ENCODE results near the gene MARCHF11.

The MARCHF11 gene

GRCh38 chr5:16152601-16153568 is 26.7 kb downstream of the MARCHF11 start:
- H3K27ac ChIP-seq (ENCODE audit: low read depth in 2 of 2, low read length in 2 of 2): no peak overlapping the region
- H3K9me3 ChIP-seq (ENCODE audit: control insufficient read depth in 2 of 2, low read length in 2 of 2): no peaks in the 10 kb centered on the region
- no peaks in the 10 kb centered on the region for H3K27me3 ChIP-seq (ENCODE audit: control insufficient read depth in 2 of 2, insufficient read depth in 2 of 2, low read length in 2 of 2)
- H3K9ac ChIP-seq (ENCODE audit: low read depth in 1 of 2, low read length in 2 of 2): no peak overlapping the region
- no peaks in the 10 kb centered on the region for H3K4me1 ChIP-seq (ENCODE audit: control insufficient read depth in 2 of 2, insufficient read depth in 2 of 2, low read length in 2 of 2)
- H3K36me3 ChIP-seq (ENCODE audit: control insufficient read depth in 2 of 2, insufficient read depth in 2 of 2, low read length in 2 of 2): no peaks in the 10 kb centered on the region
- H3K4me3 ChIP-seq (ENCODE audit: low read length in 2 of 2): no peak overlapping the region

GRCh38 chr5:16149621-16150020 is 30.0 kb downstream of the MARCHF11 start:
- no peaks in the 10 kb centered on the region for H3K27me3 ChIP-seq (ENCODE audit: control insufficient read depth in 2 of 2, insufficient read depth in 2 of 2, low read length in 2 of 2)
- H3K36me3 ChIP-seq (ENCODE audit: control insufficient read depth in 2 of 2, insufficient read depth in 2 of 2, low read length in 2 of 2): no peaks in the 10 kb centered on the region
- no peak overlapping the region for H3K27ac ChIP-seq (ENCODE audit: low read depth in 2 of 2, low read length in 2 of 2)
- H3K9ac ChIP-seq (ENCODE audit: low read depth in 1 of 2, low read length in 2 of 2): no peak overlapping the region
- no peaks in the 10 kb centered on the region for H3K4me1 ChIP-seq (ENCODE audit: control insufficient read depth in 2 of 2, insufficient read depth in 2 of 2, low read length in 2 of 2)
- no peak overlapping the region for H3K4me3 ChIP-seq (ENCODE audit: low read length in 2 of 2)
- no peaks in the 10 kb centered on the region for H3K9me3 ChIP-seq (ENCODE audit: control insufficient read depth in 2 of 2, low read length in 2 of 2)

DNA sequence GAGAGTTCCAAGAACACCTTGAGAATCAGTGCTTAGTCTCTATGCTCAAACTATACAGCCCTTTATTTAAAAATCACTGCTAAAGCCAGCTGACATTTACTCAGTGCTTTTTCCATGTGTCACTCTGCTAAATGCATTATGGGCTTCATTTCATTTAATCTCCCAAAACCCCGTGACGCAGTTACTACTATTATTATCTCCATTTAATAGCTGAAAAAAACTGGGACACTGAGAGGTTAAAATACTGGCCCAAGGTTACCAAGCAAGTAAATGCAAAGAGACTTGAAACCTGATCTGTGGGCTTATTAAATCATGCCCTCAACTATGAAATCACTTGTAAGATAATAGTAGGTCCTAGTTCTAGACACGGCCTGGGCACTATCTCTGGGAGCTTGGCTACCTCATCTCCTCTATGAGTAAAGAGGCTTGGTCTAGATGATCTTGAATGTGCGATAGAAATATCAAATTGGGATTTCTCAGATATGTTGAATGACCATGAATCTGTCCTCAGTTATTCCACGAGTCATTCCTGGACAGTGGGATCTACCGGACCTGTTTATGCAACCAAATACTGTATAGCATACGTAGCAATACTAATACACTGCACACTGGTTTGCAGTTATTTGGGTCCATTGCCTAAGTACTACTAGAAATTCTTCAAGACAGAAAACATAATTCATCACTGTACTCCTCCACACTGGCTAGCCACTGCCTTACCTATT is 32.3 kb downstream of the MARCHF11 start:
- no peaks in the 10 kb centered on the region for H3K27me3 ChIP-seq (ENCODE audit: control insufficient read depth in 2 of 2, insufficient read depth in 2 of 2, low read length in 2 of 2)
- H3K4me3 ChIP-seq (ENCODE audit: low read length in 2 of 2): no peak overlapping the region
- no peaks in the 10 kb centered on the region for H3K36me3 ChIP-seq (ENCODE audit: control insufficient read depth in 2 of 2, insufficient read depth in 2 of 2, low read length in 2 of 2)
- H3K4me1 ChIP-seq (ENCODE audit: control insufficient read depth in 2 of 2, insufficient read depth in 2 of 2, low read length in 2 of 2): no peaks in the 10 kb centered on the region
- H3K9ac ChIP-seq (ENCODE audit: low read depth in 1 of 2, low read length in 2 of 2): no peak overlapping the region
- no peaks in the 10 kb centered on the region for H3K9me3 ChIP-seq (ENCODE audit: control insufficient read depth in 2 of 2, low read length in 2 of 2)
- H3K27ac ChIP-seq (ENCODE audit: low read depth in 2 of 2, low read length in 2 of 2): no peak overlapping the region

DNA sequence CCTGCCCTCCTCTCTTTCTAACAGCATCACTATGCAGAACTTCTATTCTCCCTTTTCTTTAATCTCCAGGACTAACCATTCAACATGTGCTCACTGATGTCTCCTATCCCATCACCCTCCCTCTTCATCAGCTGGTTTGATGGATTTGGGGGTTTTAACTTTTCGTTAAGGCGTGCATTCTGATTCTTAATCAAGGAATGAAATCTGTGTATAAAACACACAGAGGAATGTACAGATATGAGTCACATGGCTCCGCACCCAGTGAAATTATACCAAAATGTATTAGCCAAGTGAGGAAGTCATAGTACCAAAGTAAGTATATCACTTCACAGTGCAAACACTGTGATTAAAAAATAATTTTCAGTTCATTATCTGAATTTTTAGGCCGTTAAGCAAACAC is 35.2 kb downstream of the MARCHF11 start:
- Histone ChIP-seq H3K4me1 (ENCODE audit: control insufficient read depth in 2 of 2, insufficient read depth in 2 of 2, low read length in 2 of 2) (no peaks in the 10 kb centered on the region), H3K36me3 (ENCODE audit: control insufficient read depth in 2 of 2, insufficient read depth in 2 of 2, low read length in 2 of 2) (no peaks in the 10 kb centered on the region), H3K27ac (ENCODE audit: low read depth in 2 of 2, low read length in 2 of 2) (no peak overlapping the region), H3K27me3 (ENCODE audit: control insufficient read depth in 2 of 2, insufficient read depth in 2 of 2, low read length in 2 of 2) (no peaks in the 10 kb centered on the region), H3K4me3 (ENCODE audit: low read length in 2 of 2) (no peak overlapping the region), H3K9ac (ENCODE audit: low read depth in 1 of 2, low read length in 2 of 2) (no peak overlapping the region), H3K9me3 (ENCODE audit: control insufficient read depth in 2 of 2, low read length in 2 of 2) (no peaks in the 10 kb centered on the region)

DNA sequence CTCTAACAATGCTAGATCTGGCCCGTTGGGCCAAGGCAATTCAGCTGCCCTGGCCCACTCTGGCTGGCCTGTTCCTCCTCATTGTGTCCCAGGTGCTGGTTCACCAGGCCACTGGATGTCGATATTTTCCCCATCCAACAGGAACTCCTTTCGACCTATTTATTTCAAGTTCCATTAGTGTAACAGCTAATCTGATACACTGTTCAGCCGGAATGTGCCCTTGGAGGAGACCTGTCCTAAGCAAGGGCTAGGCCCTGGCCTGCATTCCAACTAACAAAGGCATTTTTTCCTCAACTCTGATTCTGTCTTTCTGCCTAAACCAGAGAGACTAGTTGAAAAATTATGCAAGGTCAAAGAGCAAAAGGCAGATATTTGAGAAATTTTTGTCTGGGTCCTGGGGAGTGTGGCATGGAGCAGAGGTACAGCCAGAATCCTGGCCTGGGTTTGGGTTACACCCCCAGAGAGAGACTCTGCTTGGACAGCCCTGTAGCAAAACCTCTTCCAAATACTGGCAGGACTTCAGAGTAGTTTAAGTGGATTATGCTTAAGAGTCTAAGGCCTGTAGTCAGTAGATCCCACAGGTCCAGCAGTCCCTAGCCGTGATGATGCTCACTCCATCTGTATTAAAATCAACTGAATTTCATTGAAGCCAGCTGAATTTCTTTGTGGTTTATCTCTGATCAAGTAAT is 36.1 kb downstream of the MARCHF11 start:
- no peaks in the 10 kb centered on the region for H3K36me3 ChIP-seq (ENCODE audit: control insufficient read depth in 2 of 2, insufficient read depth in 2 of 2, low read length in 2 of 2)
- no peaks in the 10 kb centered on the region for H3K4me1 ChIP-seq (ENCODE audit: control insufficient read depth in 2 of 2, insufficient read depth in 2 of 2, low read length in 2 of 2)
- no peak overlapping the region for H3K9ac ChIP-seq (ENCODE audit: low read depth in 1 of 2, low read length in 2 of 2)
- H3K27me3 ChIP-seq (ENCODE audit: control insufficient read depth in 2 of 2, insufficient read depth in 2 of 2, low read length in 2 of 2): no peaks in the 10 kb centered on the region
- no peak overlapping the region for H3K27ac ChIP-seq (ENCODE audit: low read depth in 2 of 2, low read length in 2 of 2)
- H3K9me3 ChIP-seq (ENCODE audit: control insufficient read depth in 2 of 2, low read length in 2 of 2): peaks cover 0 to under 1% of the 10 kb centered on the region in 2 donors
- no peak overlapping the region for H3K4me3 ChIP-seq (ENCODE audit: low read length in 2 of 2)

DNA sequence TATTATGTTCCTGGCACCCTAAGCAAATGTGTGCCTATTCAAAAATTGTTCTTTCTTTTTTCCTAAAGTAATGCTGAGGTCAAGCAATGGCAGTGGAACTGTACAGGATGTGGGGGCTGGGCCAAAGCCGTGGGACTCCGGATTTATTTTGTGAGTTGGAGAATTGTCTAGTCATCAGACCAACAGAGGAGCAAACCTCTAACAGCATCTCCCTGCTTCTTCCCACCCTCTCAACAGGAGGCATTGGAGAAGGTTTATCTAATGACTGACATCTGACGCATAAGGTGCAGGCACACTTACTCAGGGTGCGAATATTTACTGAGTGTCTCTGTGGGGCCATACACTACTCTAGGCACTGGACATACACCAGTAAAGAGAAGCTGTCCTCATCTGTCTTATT is 38.6 kb downstream of the MARCHF11 start:
- Histone ChIP-seq H3K4me3 (ENCODE audit: low read length in 2 of 2) (no peak overlapping the region), H3K27me3 (ENCODE audit: control insufficient read depth in 2 of 2, insufficient read depth in 2 of 2, low read length in 2 of 2) (no peaks in the 10 kb centered on the region), H3K36me3 (ENCODE audit: control insufficient read depth in 2 of 2, insufficient read depth in 2 of 2, low read length in 2 of 2) (no peaks in the 10 kb centered on the region), H3K4me1 (ENCODE audit: control insufficient read depth in 2 of 2, insufficient read depth in 2 of 2, low read length in 2 of 2) (no peaks in the 10 kb centered on the region), H3K9ac (ENCODE audit: low read depth in 1 of 2, low read length in 2 of 2) (no peak overlapping the region), H3K27ac (ENCODE audit: low read depth in 2 of 2, low read length in 2 of 2) (no peak overlapping the region), H3K9me3 (ENCODE audit: control insufficient read depth in 2 of 2, low read length in 2 of 2) (peaks cover 0 to 2% of the 10 kb centered on the region in 2 donors)

- Histone ChIP-seq H3K9ac (ENCODE audit: low read depth in 1 of 2, low read length in 2 of 2) (no peak overlapping the region), H3K36me3 (ENCODE audit: control insufficient read depth in 2 of 2, insufficient read depth in 2 of 2, low read length in 2 of 2) (no peaks in the 10 kb centered on the region), H3K9me3 (ENCODE audit: control insufficient read depth in 2 of 2, low read length in 2 of 2) (peaks cover 0 to 2% of the 10 kb centered on the region in 2 donors), H3K27me3 (ENCODE audit: control insufficient read depth in 2 of 2, insufficient read depth in 2 of 2, low read length in 2 of 2) (no peaks in the 10 kb centered on the region), H3K27ac (ENCODE audit: low read depth in 2 of 2, low read length in 2 of 2) (no peak overlapping the region), H3K4me3 (ENCODE audit: low read length in 2 of 2) (no peak overlapping the region), H3K4me1 (ENCODE audit: control insufficient read depth in 2 of 2, insufficient read depth in 2 of 2, low read length in 2 of 2) (no peaks in the 10 kb centered on the region)
These were observed 39.2 kb downstream of the MARCHF11 start for GRCh38 chr5:16140417-16140816.

DNA sequence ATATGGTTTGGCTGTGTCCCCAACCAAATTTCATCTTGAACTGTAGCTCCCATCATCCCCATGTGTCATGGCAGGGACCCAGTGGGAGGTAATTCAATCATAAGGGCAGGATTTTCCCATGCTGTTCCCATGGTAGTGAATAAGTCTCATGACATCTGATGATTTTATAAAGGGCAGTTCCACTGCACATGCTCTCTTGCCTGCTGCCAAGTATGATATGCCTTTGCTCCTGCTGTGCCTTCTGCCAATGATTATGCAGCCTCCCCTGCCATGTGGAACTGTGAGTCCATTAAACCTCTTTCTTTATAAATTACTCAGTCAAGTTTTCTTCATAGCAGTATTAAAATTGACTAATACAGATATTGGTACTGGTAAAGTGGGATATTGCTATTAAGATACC is 42.4 kb downstream of the MARCHF11 start:
- H3K9ac ChIP-seq (ENCODE audit: low read depth in 1 of 2, low read length in 2 of 2): no peak overlapping the region
- no peaks in the 10 kb centered on the region for H3K4me1 ChIP-seq (ENCODE audit: control insufficient read depth in 2 of 2, insufficient read depth in 2 of 2, low read length in 2 of 2)
- no peak overlapping the region for H3K27ac ChIP-seq (ENCODE audit: low read depth in 2 of 2, low read length in 2 of 2)
- H3K36me3 ChIP-seq (ENCODE audit: control insufficient read depth in 2 of 2, insufficient read depth in 2 of 2, low read length in 2 of 2): no peaks in the 10 kb centered on the region
- no peaks in the 10 kb centered on the region for H3K27me3 ChIP-seq (ENCODE audit: control insufficient read depth in 2 of 2, insufficient read depth in 2 of 2, low read length in 2 of 2)
- no peak overlapping the region for H3K4me3 ChIP-seq (ENCODE audit: low read length in 2 of 2)
- H3K9me3 ChIP-seq (ENCODE audit: control insufficient read depth in 2 of 2, low read length in 2 of 2): peaks cover 0 to 2% of the 10 kb centered on the region in 2 donors

- Histone ChIP-seq H3K9me3 (ENCODE audit: control insufficient read depth in 2 of 2, low read length in 2 of 2) (peaks cover 0 to 2% of the 10 kb centered on the region in 2 donors), H3K36me3 (ENCODE audit: control insufficient read depth in 2 of 2, insufficient read depth in 2 of 2, low read length in 2 of 2) (no peaks in the 10 kb centered on the region), H3K4me1 (ENCODE audit: control insufficient read depth in 2 of 2, insufficient read depth in 2 of 2, low read length in 2 of 2) (no peaks in the 10 kb centered on the region), H3K9ac (ENCODE audit: low read depth in 1 of 2, low read length in 2 of 2) (no peak overlapping the region), H3K4me3 (ENCODE audit: low read length in 2 of 2) (no peak overlapping the region), H3K27ac (ENCODE audit: low read depth in 2 of 2, low read length in 2 of 2) (no peak overlapping the region), H3K27me3 (ENCODE audit: control insufficient read depth in 2 of 2, insufficient read depth in 2 of 2, low read length in 2 of 2) (no peaks in the 10 kb centered on the region)
These were observed 44.1 kb downstream of the MARCHF11 start for GRCh38 chr5:16135506-16135905.

DNA sequence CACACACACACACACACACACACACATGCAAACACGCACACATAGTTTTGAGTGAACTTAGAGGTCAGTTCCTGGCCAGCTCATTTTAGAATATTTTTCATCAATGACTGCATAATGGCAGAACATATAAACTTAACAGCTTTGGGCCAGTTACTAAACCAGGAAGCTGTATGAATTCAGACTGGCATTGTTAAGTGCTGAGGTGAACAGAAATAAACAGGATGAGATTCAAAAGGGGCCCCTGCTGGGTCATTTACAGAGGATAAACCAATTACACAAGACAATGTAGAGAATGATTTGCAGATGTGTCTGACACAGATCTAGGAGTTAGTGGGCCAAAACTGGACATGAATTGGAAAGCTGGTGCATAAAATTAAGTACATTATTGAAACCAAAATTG is 44.6 kb downstream of the MARCHF11 start:
- Histone ChIP-seq H3K4me1 (ENCODE audit: control insufficient read depth in 2 of 2, insufficient read depth in 2 of 2, low read length in 2 of 2) (no peaks in the 10 kb centered on the region), H3K36me3 (ENCODE audit: control insufficient read depth in 2 of 2, insufficient read depth in 2 of 2, low read length in 2 of 2) (no peaks in the 10 kb centered on the region), H3K9me3 (ENCODE audit: control insufficient read depth in 2 of 2, low read length in 2 of 2) (peaks cover 0 to 2% of the 10 kb centered on the region in 2 donors), H3K9ac (ENCODE audit: low read depth in 1 of 2, low read length in 2 of 2) (no peak overlapping the region), H3K27me3 (ENCODE audit: control insufficient read depth in 2 of 2, insufficient read depth in 2 of 2, low read length in 2 of 2) (no peaks in the 10 kb centered on the region), H3K4me3 (ENCODE audit: low read length in 2 of 2) (no peak overlapping the region), H3K27ac (ENCODE audit: low read depth in 2 of 2, low read length in 2 of 2) (no peak overlapping the region)
